ENCODE data around the gene KRTAP1-1. TPM values are rescaled to one million over a fixed set of nuclear protein-coding genes. Genes with fewer than 3 reads are reported as not detected.
"Not testable (repeated sequence)": the region's sequence is repeated elsewhere in the genome, so short reads cannot be mapped to it uniquely, and the experiment has no call there.

Gene KRTAP1-1
- total RNA-seq, 4 donors from 2014 or later = not detected

DNA sequence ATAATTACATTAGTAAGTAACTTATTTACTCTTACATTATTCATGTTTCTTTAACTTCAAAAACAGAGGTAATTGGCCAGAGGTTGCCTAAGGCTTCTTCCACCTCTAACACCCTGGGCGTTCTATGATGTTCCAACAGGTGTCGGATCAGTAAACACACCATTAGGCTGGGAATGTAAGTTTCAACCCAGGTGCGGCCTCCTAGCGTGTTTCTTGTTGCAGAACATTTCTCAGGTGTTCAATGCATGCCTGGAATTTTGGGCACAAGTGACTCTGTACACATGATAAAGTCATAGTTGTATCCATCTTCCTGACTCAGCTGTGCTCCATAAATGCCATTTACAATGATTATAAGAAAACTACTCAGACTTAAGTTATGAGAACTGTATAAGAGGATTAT, 12.8 kb upstream of the KRTAP1-1 start:
- 89% methylated on average over 4 of the region's 4 CpGs for WGBS
- no peak for TF ChIP-seq POLR2A (IDR thresholded peaks at IDR 0.05; ENCODE audit: low read depth)
- TF ChIP-seq EP300 (IDR thresholded peaks at IDR 0.05) = no peak
- TF ChIP-seq, protein P1, sequence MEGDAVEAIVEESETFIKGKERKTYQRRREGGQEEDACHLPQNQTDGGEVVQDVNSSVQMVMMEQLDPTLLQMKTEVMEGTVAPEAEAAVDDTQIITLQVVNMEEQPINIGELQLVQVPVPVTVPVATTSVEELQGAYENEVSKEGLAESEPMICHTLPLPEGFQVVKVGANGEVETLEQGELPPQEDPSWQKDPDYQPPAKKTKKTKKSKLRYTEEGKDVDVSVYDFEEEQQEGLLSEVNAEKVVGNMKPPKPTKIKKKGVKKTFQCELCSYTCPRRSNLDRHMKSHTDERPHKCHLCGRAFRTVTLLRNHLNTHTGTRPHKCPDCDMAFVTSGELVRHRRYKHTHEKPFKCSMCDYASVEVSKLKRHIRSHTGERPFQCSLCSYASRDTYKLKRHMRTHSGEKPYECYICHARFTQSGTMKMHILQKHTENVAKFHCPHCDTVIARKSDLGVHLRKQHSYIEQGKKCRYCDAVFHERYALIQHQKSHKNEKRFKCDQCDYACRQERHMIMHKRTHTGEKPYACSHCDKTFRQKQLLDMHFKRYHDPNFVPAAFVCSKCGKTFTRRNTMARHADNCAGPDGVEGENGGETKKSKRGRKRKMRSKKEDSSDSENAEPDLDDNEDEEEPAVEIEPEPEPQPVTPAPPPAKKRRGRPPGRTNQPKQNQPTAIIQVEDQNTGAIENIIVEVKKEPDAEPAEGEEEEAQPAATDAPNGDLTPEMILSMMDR (IDR thresholded peaks at IDR 0.05) = no peak
- TF ChIP-seq POLR2AphosphoS5 (IDR thresholded peaks at IDR 0.05) = no peak
- Histone ChIP-seq H3K27me3 (peaks cover 0 to 23% (median 0%) of the 10 kb centered on the region in 4 donors), H3K36me3 (no peaks in the 10 kb centered on the region), H3K9me3 (peaks cover 0 to 5% (median 0%) of the 10 kb centered on the region in 4 donors), H3K27ac (replicated peaks in 1 of 4) (no peak overlapping the region), H3K4me3 (no peak overlapping the region), H3K4me1 (no peaks in the 10 kb centered on the region)
- intact Hi-C loops (cut with DNase I) = no loop called here
- no peak for DNase-seq (ENCODE audit: extremely low spot score)

DNA sequence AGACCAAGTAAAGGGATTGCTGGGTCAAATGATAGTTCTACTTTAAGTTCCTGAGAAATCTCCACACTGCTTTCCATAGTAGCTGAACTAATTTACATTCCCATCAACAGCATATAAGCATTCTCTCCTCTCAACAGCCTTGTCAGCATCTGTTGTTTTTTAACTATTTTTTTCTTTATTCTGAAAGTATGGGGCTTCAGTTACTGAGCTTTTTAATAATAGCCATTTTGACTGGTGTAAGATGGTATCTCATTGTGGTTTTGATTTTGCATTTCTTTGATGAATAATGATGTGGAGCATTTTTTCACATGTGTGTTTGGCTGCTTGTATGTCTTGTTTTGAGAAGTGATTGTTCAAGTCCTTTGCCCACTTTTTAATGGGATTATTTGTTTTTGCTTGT, 11.3 kb upstream of the KRTAP1-1 start:
- Histone ChIP-seq H3K36me3 (no peaks in the 10 kb centered on the region), H3K4me3 (no peak overlapping the region), H3K27me3 (peaks cover 0 to 22% (median 0%) of the 10 kb centered on the region in 4 donors), H3K4me1 (no peaks in the 10 kb centered on the region), H3K27ac (replicated peaks in 1 of 4) (no peak overlapping the region), H3K9me3 (peaks cover 0 to 3% (median 0%) of the 10 kb centered on the region in 4 donors)
- TF ChIP-seq, protein P1 (IDR thresholded peaks at IDR 0.05) = no peak
- TF ChIP-seq EP300 (IDR thresholded peaks at IDR 0.05) (no peak), POLR2A (IDR thresholded peaks at IDR 0.05; ENCODE audit: low read depth) (no peak), POLR2AphosphoS5 (IDR thresholded peaks at IDR 0.05) (no peak)
- no peak for DNase-seq (ENCODE audit: extremely low spot score)
- intact Hi-C loops (cut with DNase I) = no loop called here

DNA sequence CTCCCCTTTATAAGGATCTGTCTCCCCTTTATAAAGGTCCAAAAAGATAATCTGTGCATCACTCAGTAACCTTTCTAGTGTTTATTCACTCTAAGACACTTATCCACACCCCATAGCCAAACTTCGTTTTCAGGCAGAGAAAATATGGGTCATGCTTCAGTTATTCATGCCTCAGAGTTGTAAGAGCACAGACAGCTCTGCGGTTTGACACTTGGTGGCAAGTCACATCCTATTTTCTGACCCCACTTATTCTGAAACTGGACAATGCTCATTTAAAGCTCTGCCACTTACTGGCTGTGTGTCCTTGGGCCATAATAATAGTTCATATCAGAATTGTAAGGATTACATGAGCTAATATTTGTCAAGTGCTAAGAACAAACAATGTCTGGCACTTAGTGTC, 7.9 kb upstream of the KRTAP1-1 start:
- H3K36me3 ChIP-seq = no peaks in the 10 kb centered on the region
- no peaks in the 10 kb centered on the region for H3K4me1 ChIP-seq
- WGBS = 66% methylated on average over 2 of the region's 2 CpGs
- TF ChIP-seq, protein P1 (IDR thresholded peaks at IDR 0.05) = no peak
- no peak for TF ChIP-seq EP300 (IDR thresholded peaks at IDR 0.05)
- no peak for TF ChIP-seq POLR2AphosphoS5 (IDR thresholded peaks at IDR 0.05)
- TF ChIP-seq POLR2A (IDR thresholded peaks at IDR 0.05; ENCODE audit: low read depth) = no peak
- intact Hi-C loops (cut with DNase I) = no loop called here
- no peak overlapping the region for H3K4me3 ChIP-seq
- H3K27ac ChIP-seq (replicated peaks in 1 of 4) = no peak overlapping the region
- DNase-seq (ENCODE audit: extremely low spot score) = no peak
- H3K27me3 ChIP-seq = peaks cover 0 to 29% (median 0%) of the 10 kb centered on the region in 4 donors
- H3K9me3 ChIP-seq = no peaks in the 10 kb centered on the region

DNA sequence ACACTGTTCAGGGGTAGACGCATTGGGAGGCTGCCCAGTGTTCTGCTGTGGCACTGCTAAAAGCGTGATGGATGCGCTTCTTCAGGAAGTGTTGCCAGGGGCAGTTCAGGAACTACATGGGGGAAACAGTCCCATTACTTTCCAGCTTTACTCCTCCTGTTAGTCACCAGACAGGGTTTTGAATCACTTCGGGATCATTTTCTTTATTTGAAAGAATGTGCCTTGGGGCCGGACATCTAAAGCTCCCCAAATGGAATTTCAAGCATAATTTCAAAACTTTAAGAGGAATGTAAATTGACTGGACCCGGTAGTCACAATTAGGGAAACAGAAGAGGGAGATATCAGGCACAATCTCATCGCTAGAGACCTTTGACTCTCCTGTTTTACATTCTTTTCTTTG, 7.2 kb upstream of the KRTAP1-1 start:
- H3K9me3 ChIP-seq = no peaks in the 10 kb centered on the region
- no peak overlapping the region for H3K4me3 ChIP-seq
- TF ChIP-seq EP300 (IDR thresholded peaks at IDR 0.05) (no peak), POLR2AphosphoS5 (IDR thresholded peaks at IDR 0.05) (no peak), POLR2A (IDR thresholded peaks at IDR 0.05; ENCODE audit: low read depth) (no peak)
- TF ChIP-seq, protein P1 (IDR thresholded peaks at IDR 0.05) = no peak
- WGBS = 77% methylated on average over 7 of the region's 7 CpGs
- no peak for DNase-seq (ENCODE audit: extremely low spot score)
- H3K27me3 ChIP-seq = peaks cover 0 to 29% (median 0%) of the 10 kb centered on the region in 4 donors
- H3K27ac ChIP-seq (replicated peaks in 1 of 4) = no peak overlapping the region
- H3K4me1 ChIP-seq = no peaks in the 10 kb centered on the region
- intact Hi-C loops (cut with DNase I) = no loop called here
- no peaks in the 10 kb centered on the region for H3K36me3 ChIP-seq

DNA sequence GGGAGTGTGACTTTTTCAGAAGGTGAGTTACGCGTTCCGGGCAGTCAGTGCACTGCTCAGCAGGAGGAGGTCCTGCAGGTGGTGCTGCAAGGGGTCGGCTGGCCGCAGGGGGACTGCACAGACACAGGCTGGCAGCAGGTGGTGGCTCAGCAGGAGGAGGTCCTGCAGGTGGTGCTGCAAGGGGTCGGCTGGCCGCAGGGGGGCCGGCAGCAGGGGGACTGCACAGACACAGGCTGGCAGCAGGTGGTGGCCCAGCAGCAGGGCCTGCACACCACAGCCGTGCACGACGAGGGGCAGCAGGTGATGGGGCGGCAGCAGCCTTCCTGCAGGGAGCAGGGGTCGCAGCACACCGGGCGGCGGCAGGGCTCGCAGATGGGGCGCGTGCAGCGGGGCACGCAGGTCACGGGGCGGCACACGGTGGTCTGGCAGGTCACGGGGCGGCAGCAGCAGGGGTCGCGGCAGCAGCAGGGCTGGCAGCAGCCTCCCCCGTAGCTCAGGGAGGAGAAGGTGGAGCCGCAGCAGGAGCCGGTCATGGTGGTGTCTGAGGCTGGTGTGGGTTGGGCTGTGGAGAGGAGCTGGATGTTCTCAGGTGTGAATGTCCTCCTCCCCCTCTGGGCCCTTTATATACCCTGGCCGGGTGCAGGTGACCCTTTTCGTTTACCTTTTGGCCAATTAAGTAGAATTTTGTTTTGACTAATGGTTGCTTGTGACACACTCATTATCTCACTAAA, 5.7 kb upstream of the KRTAP1-1 start, which contains the start of gene KRTAP2-1:
Gene KRTAP2-1, minus strand, starts transcription at position 582 of the 731 bp plus-strand sequence. Its CDS starts 49 bp downstream, at position 533.
- WGBS = 64% methylated on average over 6 of the region's 33 CpGs

More for the DNA sequence above, 5.7 kb upstream of the KRTAP1-1 start, which contains the start of gene KRTAP2-1:
- H3K4me1 ChIP-seq; H3K4me3 ChIP-seq; DNase-seq (ENCODE audit: extremely low spot score); H3K9me3 ChIP-seq; intact Hi-C loops (cut with DNase I); H3K36me3 ChIP-seq; H3K27ac ChIP-seq (replicated peaks in 1 of 4): not testable (repeated sequence)
- H3K27me3 ChIP-seq = peaks cover 0 to 29% (median 0%) of the 10 kb centered on the region in 4 donors

All from esophagus muscularis mucosa (tissue), 4 donors.